H9 (cell line): Measurements from ENCODE around the gene RNASE7. TPM values are rescaled to one million over a fixed set of nuclear protein-coding genes. Genes with fewer than 3 reads are reported as not detected.

ENCODE experiments used
- DNase-seq: peaks from one replicate; pipeline ENCODE4 v3.0.0-alpha.2; 2017
- H2AFZ ChIP-seq: one replicate; pipeline ENCODE4 v1.6.1; 2013; ENCODE audit warnings: mild to moderate bottlenecking, low read length, control low read depth, moderate library complexity
- H2AK5ac ChIP-seq: 2 replicates; pipeline ENCODE4 v1.6.1; 2013; ENCODE audit warnings: low read length, control low read depth, mixed read lengths; ENCODE audit not compliant: insufficient read length
- H2BK120ac ChIP-seq: one replicate; pipeline ENCODE4 v1.6.1; 2013; ENCODE audit warnings: low read depth, mild to moderate bottlenecking, low read length, control low read depth, inconsistent platforms; ENCODE audit not compliant: poor library complexity, severe bottlenecking
- H2BK12ac ChIP-seq: 2 replicates; pipeline ENCODE4 v1.6.1; 2013; ENCODE audit warnings: low read length, control low read depth, mixed read lengths, low read depth; ENCODE audit not compliant: insufficient read length
- H2BK15ac ChIP-seq: 2 replicates; pipeline ENCODE4 v1.6.1; 2013; ENCODE audit warnings: low read depth, low read length, control low read depth
- H2BK20ac ChIP-seq: one replicate; pipeline ENCODE4 v1.6.1; 2013; ENCODE audit warnings: low read depth, mild to moderate bottlenecking, low read length, control low read depth, inconsistent platforms; ENCODE audit not compliant: poor library complexity, severe bottlenecking
- H2BK5ac ChIP-seq: 2 replicates; pipeline ENCODE4 v1.6.1; 2013; ENCODE audit warnings: low read length, control low read depth, mixed read lengths; ENCODE audit not compliant: insufficient read length
- H3K14ac ChIP-seq: 2 replicates; pipeline ENCODE4 v1.6.1; 2013; ENCODE audit warnings: low read length, control low read depth; ENCODE audit not compliant: insufficient read depth
- H3K18ac ChIP-seq: 2 replicates; pipeline ENCODE4 v1.6.1; 2013; ENCODE audit warnings: low read depth, mild to moderate bottlenecking, mixed read lengths, low read length, control low read depth; ENCODE audit not compliant: insufficient read length
- H3K23ac ChIP-seq: 2 replicates; pipeline ENCODE4 v1.6.1; 2013; ENCODE audit warnings: low read length, control low read depth, mixed read lengths, low read depth; ENCODE audit not compliant: insufficient read length
- H3K23me2 ChIP-seq: 2 replicates; pipeline ENCODE4 v1.6.1; 2013; ENCODE audit warnings: low read depth, mild to moderate bottlenecking, mixed read lengths, low read length, control low read depth; ENCODE audit not compliant: insufficient read length, poor library complexity, severe bottlenecking
- H3K27ac ChIP-seq: 2 replicates; pipeline ENCODE4 v1.5.1; 2013; ENCODE audit warnings: low read length, control low read depth, mixed read lengths, low read depth; ENCODE audit not compliant: insufficient read length
- H3K27me3 ChIP-seq: 2 replicates; pipeline ENCODE4 v1.6.1; 2013; ENCODE audit warnings: low read length, control low read depth, inconsistent platforms; ENCODE audit not compliant: insufficient read depth
- H3K4ac ChIP-seq: 2 replicates; pipeline ENCODE4 v1.6.1; 2013; ENCODE audit warnings: low read depth, mild to moderate bottlenecking, control low read depth, inconsistent platforms, low read length, moderate library complexity
- H3K4me1 ChIP-seq: 2 replicates; pipeline ENCODE4 v1.6.1; 2013; ENCODE audit warnings: low read length, control low read depth, inconsistent platforms; ENCODE audit not compliant: insufficient read depth
- H3K4me2 ChIP-seq: 2 replicates; pipeline ENCODE4 v1.6.1; 2013; ENCODE audit warnings: low read length, control low read depth, mixed read lengths; ENCODE audit not compliant: insufficient read length, insufficient read depth
- H3K56ac ChIP-seq: 2 replicates; pipeline ENCODE4 v1.6.1; 2013; ENCODE audit warnings: low read depth, mild to moderate bottlenecking, mixed read lengths, low read length, control low read depth; ENCODE audit not compliant: insufficient read length
- H3K79me1 ChIP-seq: 2 replicates; pipeline ENCODE4 v1.6.1; 2013; ENCODE audit warnings: low read depth, mild to moderate bottlenecking, moderate library complexity, low read length, control low read depth, inconsistent platforms; ENCODE audit not compliant: insufficient read depth, poor library complexity, severe bottlenecking
- H3K79me2 ChIP-seq: 2 replicates; pipeline ENCODE4 v1.6.1; 2013; ENCODE audit warnings: low read length, control low read depth, inconsistent platforms; ENCODE audit not compliant: insufficient read depth
- H3K9ac ChIP-seq: 2 replicates; pipeline ENCODE4 v1.6.1; 2013; ENCODE audit warnings: low read length, control low read depth, mixed read lengths; ENCODE audit not compliant: insufficient read length; ENCODE audit errors: extremely low read depth
- H3K9me3 ChIP-seq: one replicate; pipeline ENCODE4 v1.6.1; 2013; ENCODE audit warnings: low read depth, low read length, inconsistent platforms; ENCODE audit not compliant: control insufficient read depth
- H3T11ph ChIP-seq: one replicate; pipeline ENCODE4 v1.6.1; 2013; ENCODE audit warnings: mild to moderate bottlenecking, low read length, control low read depth, inconsistent platforms
- H4K20me1 ChIP-seq: one replicate; pipeline ENCODE4 v1.6.1; 2013; ENCODE audit not compliant: control insufficient read depth, insufficient read length, insufficient read depth
- H4K5ac ChIP-seq: 2 replicates; pipeline ENCODE4 v1.6.1; 2013; ENCODE audit warnings: low read depth, mild to moderate bottlenecking, mixed read lengths, low read length, control low read depth; ENCODE audit not compliant: insufficient read length
- H4K8ac ChIP-seq: replicated peaks from 2 replicates; pipeline ENCODE4 v1.6.1; 2013; ENCODE audit warnings: low read length, control low read depth, mixed read lengths, low read depth; ENCODE audit not compliant: insufficient read length
- H4K91ac ChIP-seq: 2 replicates; pipeline ENCODE4 v1.6.1; 2013; ENCODE audit warnings: low read depth, mild to moderate bottlenecking, moderate library complexity, mixed read lengths, low read length, control low read depth; ENCODE audit not compliant: insufficient read length
- H3K27ac Mint-ChIP-seq, 3 experiments: 2 replicates in 2 of 3; 3 replicates in 1 of 3; pipeline ENCODE4 v1.8.0; 2020 to 2021; ENCODE audit warnings: mixed read lengths in 3 of 3, mild to moderate bottlenecking in 1 of 3, moderate library complexity in 1 of 3
- H3K27me3 Mint-ChIP-seq: 2 replicates; pipeline ENCODE4 v1.8.0; 2021; ENCODE audit warnings: low read depth, mild to moderate bottlenecking, moderate library complexity, mixed read lengths
- H3K36me3 Mint-ChIP-seq, 3 experiments: 2 replicates in 2 of 3; 3 replicates in 1 of 3; pipeline ENCODE4 v1.8.0; 2020 to 2021; ENCODE audit warnings: low read depth in 3 of 3, mixed read lengths in 3 of 3; ENCODE audit not compliant: insufficient read depth in 1 of 3
- H3K4me1 Mint-ChIP-seq, 2 experiments: 2 replicates each; pipeline ENCODE4 v1.8.0; 2020; ENCODE audit warnings: mixed read lengths in 2 of 2
- H3K4me3 Mint-ChIP-seq, 2 experiments: 2 replicates in 1 of 2; 3 replicates in 1 of 2; pipeline ENCODE4 v1.8.0; 2020 to 2021; ENCODE audit warnings: mild to moderate bottlenecking in 2 of 2, mixed read lengths in 2 of 2, moderate library complexity in 1 of 2
- H3K9me3 Mint-ChIP-seq, 2 experiments: 2 replicates in 1 of 2; 3 replicates in 1 of 2; pipeline ENCODE4 v1.8.0; 2020; ENCODE audit warnings: mild to moderate bottlenecking in 2 of 2, mixed read lengths in 2 of 2, moderate library complexity in 1 of 2
- CTCF ChIP-seq: fragments of 200-600 bp; sonication (generic); conservative IDR thresholded peaks from 3 replicates; pipeline ENCODE4 v1.8.0; 2021; ENCODE audit warnings: antibody characterized with exemption, mild to moderate bottlenecking
- WGBS: extraction: QIAGEN DNeasy Blood & Tissue Kit; methylation state at CpG from one replicate; pipeline ENCODE4 v1.1.7; 2013; ENCODE audit warnings: missing lambda C conversion rate, low lambda C conversion rate, mixed read lengths; ENCODE audit not compliant: insufficient read length; ENCODE audit errors: extremely low coverage; 5-methylcytosine and 5-hydroxymethylcytosine counted together
- total RNA-seq: library from RNA; stranded (reverse); gene quantifications from 2 replicates; pipeline ENCODE4 v1.2.1, GENCODE V29; 2021

The RNASE7 gene
- total RNA-seq, 1 experiment from 2014 or later = not detected

- H3K14ac ChIP-seq = no peak overlapping the region
- H3K9me3 ChIP-seq = no peaks in the 10 kb centered on the region
- Mint-ChIP-seq H3K27me3 (peaks cover 17% of the 10 kb centered on the region), H3K27ac (no peak overlapping the region), H3K4me3 (no peak overlapping the region), H3K4me1 (peaks cover 4% of the 10 kb centered on the region in 2 experiments; a peak in 3 of 4 replicates), H3K9me3 (no peaks in the 10 kb centered on the region), H3K36me3 (no peaks in the 10 kb centered on the region)
- no peaks in the 10 kb centered on the region for H4K20me1 ChIP-seq
- no peak overlapping the region for H3K9ac ChIP-seq
- no peaks in the 10 kb centered on the region for H3K4me1 ChIP-seq
- WGBS = no CpG with 5 or more reads among the region's 2 CpGs
- no peaks in the 10 kb centered on the region for H3K23me2 ChIP-seq
- H4K8ac ChIP-seq = no peak overlapping the region
- no peak overlapping the region for H2BK15ac ChIP-seq
- no peak overlapping the region for H3K18ac ChIP-seq
- H2BK120ac ChIP-seq = no peak overlapping the region
- no peak overlapping the region for H2BK20ac ChIP-seq
- no peak overlapping the region for H4K91ac ChIP-seq
- no peak overlapping the region for H3K23ac ChIP-seq
- H2BK12ac ChIP-seq = no peak overlapping the region
- no peak overlapping the region for H3K4ac ChIP-seq
- no peak overlapping the region for H3K56ac ChIP-seq
- H3K79me1 ChIP-seq = no peaks in the 10 kb centered on the region
- no peak overlapping the region for H4K5ac ChIP-seq
- no peak overlapping the region for H2AFZ ChIP-seq
- no peak overlapping the region for H2AK5ac ChIP-seq
- no peak overlapping the region for H3T11ph ChIP-seq
- no peak overlapping the region for H2BK5ac ChIP-seq
- H3K4me2 ChIP-seq = no peak overlapping the region
- H3K79me2 ChIP-seq = no peaks in the 10 kb centered on the region
- no peaks in the 10 kb centered on the region for H3K27me3 ChIP-seq
- TF ChIP-seq CTCF = no peak
- no peak overlapping the region for H3K27ac ChIP-seq
- no peak for DNase-seq
These were observed 6.5 kb downstream of the RNASE7 start for GRCh38 chr14:21048638-21049037.
